Measurements from ENCODE around the gene SDK2.
A peak's percentile ranks its signal among the peaks of the same experiment; 100 is the strongest.

Gene SDK2

DNA sequence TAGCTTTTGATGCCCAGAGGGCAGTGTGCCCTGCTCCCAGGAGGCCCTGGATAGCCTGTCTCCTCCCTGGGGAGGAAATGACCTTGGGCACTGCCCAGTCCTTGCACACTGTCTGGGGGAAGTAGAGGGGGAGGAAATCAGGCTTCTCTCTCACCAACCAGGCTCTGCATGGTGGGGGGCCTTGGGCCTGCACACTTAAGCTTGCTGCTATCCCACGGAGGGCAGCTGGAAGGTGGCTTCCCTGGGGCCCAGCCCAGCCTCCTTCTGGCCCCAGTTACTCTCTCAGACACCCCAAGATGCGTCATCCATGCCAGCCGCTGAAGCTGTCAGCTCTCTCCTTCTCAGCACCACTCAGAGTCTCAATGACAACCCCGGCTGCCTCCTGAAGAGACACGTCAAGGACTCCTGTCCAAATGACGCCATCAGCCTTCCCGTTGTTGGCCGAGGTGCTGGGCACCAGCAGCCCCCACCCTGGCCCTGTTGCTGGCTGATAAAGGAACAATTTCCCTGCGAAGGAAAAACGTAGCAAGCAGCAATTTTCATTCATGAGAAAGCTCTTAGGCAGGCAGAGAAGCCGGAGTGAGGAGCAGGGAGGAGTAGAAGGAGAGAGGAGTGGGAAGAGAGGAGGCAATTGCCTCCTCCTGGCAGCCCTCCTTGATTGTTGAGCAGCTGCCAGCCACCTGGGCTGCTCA, 95.5 kb downstream of the SDK2 start:
- H3K4me3 ChIP-seq (replicated peaks; ENCODE audit: insufficient read depth, low read length) = no peak overlapping the region
- no peak overlapping the region for H3K27ac ChIP-seq (replicated peaks)
- DNase-seq (ENCODE audit: low read depth in 1 of 2, low spot score in 1 of 2) = no peak
- TF ChIP-seq POLR2AphosphoS5 (IDR thresholded peaks at IDR 0.05; ENCODE audit: low read depth) (no peak), SPI1 (IDR thresholded peaks at IDR 0.05; ENCODE audit: borderline replicate concordance, low read depth) (no peak), GABPA (IDR thresholded peaks at IDR 0.05; ENCODE audit: low read depth) (no peak)
- TF ChIP-seq, protein P1, sequence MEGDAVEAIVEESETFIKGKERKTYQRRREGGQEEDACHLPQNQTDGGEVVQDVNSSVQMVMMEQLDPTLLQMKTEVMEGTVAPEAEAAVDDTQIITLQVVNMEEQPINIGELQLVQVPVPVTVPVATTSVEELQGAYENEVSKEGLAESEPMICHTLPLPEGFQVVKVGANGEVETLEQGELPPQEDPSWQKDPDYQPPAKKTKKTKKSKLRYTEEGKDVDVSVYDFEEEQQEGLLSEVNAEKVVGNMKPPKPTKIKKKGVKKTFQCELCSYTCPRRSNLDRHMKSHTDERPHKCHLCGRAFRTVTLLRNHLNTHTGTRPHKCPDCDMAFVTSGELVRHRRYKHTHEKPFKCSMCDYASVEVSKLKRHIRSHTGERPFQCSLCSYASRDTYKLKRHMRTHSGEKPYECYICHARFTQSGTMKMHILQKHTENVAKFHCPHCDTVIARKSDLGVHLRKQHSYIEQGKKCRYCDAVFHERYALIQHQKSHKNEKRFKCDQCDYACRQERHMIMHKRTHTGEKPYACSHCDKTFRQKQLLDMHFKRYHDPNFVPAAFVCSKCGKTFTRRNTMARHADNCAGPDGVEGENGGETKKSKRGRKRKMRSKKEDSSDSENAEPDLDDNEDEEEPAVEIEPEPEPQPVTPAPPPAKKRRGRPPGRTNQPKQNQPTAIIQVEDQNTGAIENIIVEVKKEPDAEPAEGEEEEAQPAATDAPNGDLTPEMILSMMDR (IDR thresholded peaks at IDR 0.05; ENCODE audit: insufficient read depth, low read length) = no peak
- TF ChIP-seq, protein P2, sequence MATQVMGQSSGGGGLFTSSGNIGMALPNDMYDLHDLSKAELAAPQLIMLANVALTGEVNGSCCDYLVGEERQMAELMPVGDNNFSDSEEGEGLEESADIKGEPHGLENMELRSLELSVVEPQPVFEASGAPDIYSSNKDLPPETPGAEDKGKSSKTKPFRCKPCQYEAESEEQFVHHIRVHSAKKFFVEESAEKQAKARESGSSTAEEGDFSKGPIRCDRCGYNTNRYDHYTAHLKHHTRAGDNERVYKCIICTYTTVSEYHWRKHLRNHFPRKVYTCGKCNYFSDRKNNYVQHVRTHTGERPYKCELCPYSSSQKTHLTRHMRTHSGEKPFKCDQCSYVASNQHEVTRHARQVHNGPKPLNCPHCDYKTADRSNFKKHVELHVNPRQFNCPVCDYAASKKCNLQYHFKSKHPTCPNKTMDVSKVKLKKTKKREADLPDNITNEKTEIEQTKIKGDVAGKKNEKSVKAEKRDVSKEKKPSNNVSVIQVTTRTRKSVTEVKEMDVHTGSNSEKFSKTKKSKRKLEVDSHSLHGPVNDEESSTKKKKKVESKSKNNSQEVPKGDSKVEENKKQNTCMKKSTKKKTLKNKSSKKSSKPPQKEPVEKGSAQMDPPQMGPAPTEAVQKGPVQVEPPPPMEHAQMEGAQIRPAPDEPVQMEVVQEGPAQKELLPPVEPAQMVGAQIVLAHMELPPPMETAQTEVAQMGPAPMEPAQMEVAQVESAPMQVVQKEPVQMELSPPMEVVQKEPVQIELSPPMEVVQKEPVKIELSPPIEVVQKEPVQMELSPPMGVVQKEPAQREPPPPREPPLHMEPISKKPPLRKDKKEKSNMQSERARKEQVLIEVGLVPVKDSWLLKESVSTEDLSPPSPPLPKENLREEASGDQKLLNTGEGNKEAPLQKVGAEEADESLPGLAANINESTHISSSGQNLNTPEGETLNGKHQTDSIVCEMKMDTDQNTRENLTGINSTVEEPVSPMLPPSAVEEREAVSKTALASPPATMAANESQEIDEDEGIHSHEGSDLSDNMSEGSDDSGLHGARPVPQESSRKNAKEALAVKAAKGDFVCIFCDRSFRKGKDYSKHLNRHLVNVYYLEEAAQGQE (IDR thresholded peaks at IDR 0.05; ENCODE audit: insufficient replicate concordance, low read depth) = no peak
- no peaks in the 10 kb centered on the region for H3K27me3 ChIP-seq (ENCODE audit: insufficient read depth, poor library complexity, severe bottlenecking)

DNA sequence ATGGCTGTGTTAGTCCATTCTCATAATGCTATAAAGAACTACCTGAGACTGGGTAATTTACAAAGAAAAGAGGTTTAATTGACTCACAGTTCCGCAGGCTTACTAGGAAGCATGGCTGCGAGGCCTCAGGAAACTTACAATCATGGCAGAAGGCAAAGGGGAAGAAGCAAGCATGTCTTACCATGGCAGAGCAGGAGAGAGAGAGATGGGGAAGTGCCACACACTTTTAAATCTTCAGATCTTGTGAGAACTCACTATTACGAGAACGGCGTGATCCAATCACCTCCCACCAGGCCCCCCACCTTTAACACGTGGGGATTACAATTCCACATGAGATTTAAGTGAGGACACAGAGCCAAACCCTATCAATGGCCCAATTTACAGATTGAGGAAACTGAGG, 96.5 kb downstream of the SDK2 start:
- TF ChIP-seq, protein P1 (IDR thresholded peaks at IDR 0.05; ENCODE audit: insufficient read depth, low read length) = no peak
- TF ChIP-seq SPI1 (IDR thresholded peaks at IDR 0.05; ENCODE audit: borderline replicate concordance, low read depth) = peak; percentile 81
- Histone ChIP-seq H3K27ac (replicated peaks) (no peak overlapping the region), H3K27me3 (ENCODE audit: insufficient read depth, poor library complexity, severe bottlenecking) (no peaks in the 10 kb centered on the region), H3K4me3 (replicated peaks; ENCODE audit: insufficient read depth, low read length) (no peak overlapping the region)
- DNase-seq (ENCODE audit: low read depth in 1 of 2, low spot score in 1 of 2) = peak; percentile 17 to 51

DNA sequence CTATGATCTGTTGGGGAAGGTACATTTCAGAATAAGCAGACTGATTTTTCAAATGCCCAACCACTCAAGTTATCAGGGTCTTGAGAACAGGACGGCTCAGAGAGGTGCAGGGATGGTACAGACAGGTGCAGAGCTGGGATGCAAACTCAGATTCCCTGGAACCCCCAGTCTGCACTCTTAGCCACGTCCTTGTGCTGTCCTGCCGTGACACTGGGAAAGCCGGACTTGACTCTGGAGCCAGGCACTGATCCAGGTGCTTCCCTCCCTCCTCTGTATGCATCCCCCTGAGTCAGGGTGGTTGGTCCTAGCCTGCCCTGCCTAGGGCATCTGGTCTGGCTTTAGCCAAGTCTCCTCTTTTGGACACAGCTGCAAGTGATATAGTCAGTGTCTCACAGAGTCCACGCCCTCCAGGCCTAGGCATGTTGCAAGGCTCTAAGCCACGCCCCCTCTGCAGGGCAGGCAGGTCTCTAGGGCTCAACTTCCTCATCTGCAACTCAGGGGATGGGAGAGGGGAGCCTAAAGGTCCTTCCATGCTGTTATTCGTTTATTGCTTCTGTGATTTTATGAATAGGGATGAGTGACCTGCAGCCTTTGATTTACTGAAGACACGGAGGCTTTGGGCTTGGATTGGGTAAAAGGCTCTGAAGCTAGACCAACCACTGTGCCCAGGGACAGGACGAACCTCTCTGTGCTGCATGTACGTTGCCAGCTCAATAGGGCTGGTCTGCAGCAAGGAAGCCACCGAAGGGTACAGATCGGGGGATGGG, 97.3 kb downstream of the SDK2 start:
- no peak overlapping the region for H3K27ac ChIP-seq (replicated peaks)
- H3K4me3 ChIP-seq (replicated peaks; ENCODE audit: insufficient read depth, low read length) = no peak overlapping the region
- TF ChIP-seq POLR2AphosphoS5 (IDR thresholded peaks at IDR 0.05; ENCODE audit: low read depth) = no peak
- TF ChIP-seq SPI1 (IDR thresholded peaks at IDR 0.05; ENCODE audit: borderline replicate concordance, low read depth) = peak; percentile 46; the same call in 1 of the 2 replicates
- peak; percentile 82 to 97 for DNase-seq (ENCODE audit: low read depth in 1 of 2, low spot score in 1 of 2)
- H3K27me3 ChIP-seq (ENCODE audit: insufficient read depth, poor library complexity, severe bottlenecking) = no peaks in the 10 kb centered on the region

GRCh38 chr17:73546114-73546513, 98.1 kb downstream of the SDK2 start:
- DNase-seq (ENCODE audit: low read depth in 1 of 2, low spot score in 1 of 2) = no peak
- H3K27me3 ChIP-seq (ENCODE audit: insufficient read depth, poor library complexity, severe bottlenecking) = no peaks in the 10 kb centered on the region
- TF ChIP-seq, protein P2 (IDR thresholded peaks at IDR 0.05; ENCODE audit: insufficient replicate concordance, low read depth) = no peak
- no peak for TF ChIP-seq POLR2AphosphoS5 (IDR thresholded peaks at IDR 0.05; ENCODE audit: low read depth)
- TF ChIP-seq GABPA (IDR thresholded peaks at IDR 0.05; ENCODE audit: low read depth) = no peak
- TF ChIP-seq, protein P1 (IDR thresholded peaks at IDR 0.05; ENCODE audit: insufficient read depth, low read length) = no peak
- TF ChIP-seq SPI1 (IDR thresholded peaks at IDR 0.05; ENCODE audit: borderline replicate concordance, low read depth) = no peak
- H3K4me3 ChIP-seq (replicated peaks; ENCODE audit: insufficient read depth, low read length) = no peak overlapping the region
- no peak overlapping the region for H3K27ac ChIP-seq (replicated peaks)
